CD4-positive, alpha-beta T cell (primary cell): ENCODE results near the gene PCLO. TPM values are rescaled to one million over a fixed set of nuclear protein-coding genes. Genes with fewer than 3 reads are reported as not detected.

Experiments used
- ATAC-seq: fragments of 200-7000 bp; cut with Tn5 transposase; one replicate; pipeline ENCODE4 v1.10.0; 2022; ENCODE audit warnings: mild to moderate bottlenecking; ENCODE audit not compliant: poor library complexity
- CTCF ChIA-PET: fragments of 350-600 bp; sonication (Branson Sonifier 250); formaldehyde crosslinking; loops from one replicate; lab custom pipeline; 2021; ENCODE audit warnings: antibody characterized with exemption, inconsistent platforms; lab: Charles Lee
- POLR2A ChIA-PET: fragments of 350-600 bp; sonication (Branson Sonifier 250); formaldehyde crosslinking; loops from one replicate; lab custom pipeline; 2021; ENCODE audit warnings: antibody characterized with exemption, inconsistent platforms; lab: Charles Lee
- DNase-seq, 14 experiments: peaks; one replicate each; pipeline ENCODE4 v3.0.0-alpha.2; 2013 to 2020; ENCODE audit warnings: mixed read lengths in 2 of 14
- H3K27ac ChIP-seq, 2 donors: one replicate each; pipeline versions ENCODE4 v1.5.1 to v1.7.0; 2013; ENCODE audit warnings: low read length in 2 of 2, low read depth in 1 of 2, mild to moderate bottlenecking in 1 of 2
- H3K27me3 ChIP-seq, 2 experiments: 1 replicate in 1 of 2; 2 replicates in 1 of 2; pipeline versions ENCODE4 v1.6.1 to v1.7.0; 2013; ENCODE audit warnings: low read length in 2 of 2, control low read depth in 1 of 2, mild to moderate bottlenecking in 1 of 2, moderate library complexity in 1 of 2; ENCODE audit not compliant: insufficient read depth in 2 of 2, control insufficient read depth in 1 of 2
- H3K36me3 ChIP-seq: one replicate; pipeline ENCODE4 v1.6.1; 2013; ENCODE audit warnings: low read length, control low read depth; ENCODE audit not compliant: insufficient read depth
- H3K4me1 ChIP-seq: one replicate; pipeline ENCODE4 v1.6.1; 2013; ENCODE audit warnings: low read length, control low read depth; ENCODE audit not compliant: insufficient read depth
- H3K4me3 ChIP-seq: one replicate; pipeline ENCODE4 v1.5.1; 2013; ENCODE audit warnings: mild to moderate bottlenecking, low read length, moderate library complexity
- H3K9me3 ChIP-seq, 2 experiments: 1 replicate in 1 of 2; 2 replicates in 1 of 2; pipeline versions ENCODE4 v1.6.1 to v1.7.0; 2013; ENCODE audit warnings: low read length in 2 of 2, mild to moderate bottlenecking in 2 of 2, control low read depth in 1 of 2, moderate library complexity in 1 of 2; ENCODE audit not compliant: control insufficient read depth in 1 of 2, insufficient read depth in 1 of 2
- H3K27ac Mint-ChIP-seq: one replicate; pipeline ENCODE4 v1.8.0; 2020; ENCODE audit warnings: mixed read lengths
- H3K27me3 Mint-ChIP-seq: one replicate; pipeline ENCODE4 v1.8.0; 2021; ENCODE audit warnings: mixed read lengths
- H3K36me3 Mint-ChIP-seq: one replicate; pipeline ENCODE4 v1.8.0; 2021; ENCODE audit warnings: low read depth, mixed read lengths
- H3K4me1 Mint-ChIP-seq: one replicate; pipeline ENCODE4 v1.8.0; 2021; ENCODE audit warnings: low read depth, mixed read lengths
- H3K4me3 Mint-ChIP-seq: one replicate; pipeline ENCODE4 v1.8.0; 2020; ENCODE audit warnings: mild to moderate bottlenecking, mixed read lengths
- H3K9me3 Mint-ChIP-seq: one replicate; pipeline ENCODE4 v1.8.0; 2020; ENCODE audit warnings: mixed read lengths
- intact Hi-C, 2 experiments: fragments of 100-400 bp; cut with DNase I in 1 of 2; cut with micrococcal nuclease in 1 of 2; formaldehyde crosslinking; loops; one replicate each; pipeline versions ENCODE4 v1.15.1 to v1.9.0; 2023 to 2025; cut with DNase I, micrococcal nuclease
- total RNA-seq, 174 experiments: library from RNA in 2 of 174; stranded (reverse) in 2 of 174; gene quantifications; one replicate each; pipeline ENCODE4 v1.2.3 and lab custom pipeline; 2021 to 2026
- TF ChIP-seq, protein P1 (sequence below): fragments of 200-600 bp; IDR thresholded peaks from one replicate; pipeline ENCODE4 v1.8.0; 2022; ENCODE audit warnings: antibody characterized with exemption, mild to moderate bottlenecking

PCLO gene
- total RNA-seq, 2 experiments from 2014 or later = not detected

DNA sequence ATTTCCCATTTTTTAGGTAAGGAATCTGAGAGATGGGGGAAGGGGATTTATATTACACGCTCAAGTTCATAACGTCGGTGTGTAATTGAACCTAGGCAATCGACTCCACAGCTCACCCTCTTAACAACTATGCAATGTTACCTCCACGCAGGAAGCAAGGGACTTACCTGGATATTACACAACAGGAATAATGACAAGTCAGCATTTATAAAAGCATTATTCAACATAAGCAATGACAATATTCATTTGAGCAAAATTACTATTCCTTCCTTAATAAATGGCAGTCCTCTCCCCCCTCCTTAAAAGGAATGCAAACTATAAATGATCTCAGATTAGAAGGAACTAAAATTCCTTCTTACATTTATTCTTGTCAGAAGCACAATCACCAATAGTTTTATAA is 104.0 kb downstream of the PCLO start:
- intact Hi-C loops = no loop called here
- no peak overlapping the region for H3K27ac Mint-ChIP-seq
- no peaks in the 10 kb centered on the region for H3K27me3 Mint-ChIP-seq
- H3K9me3 Mint-ChIP-seq = no peaks in the 10 kb centered on the region
- no peak overlapping the region for H3K4me3 Mint-ChIP-seq
- ChIA-PET POLR2A (no interaction called here), CTCF (interaction anchor here (1.2 to 1.3 kb wide), 2 partner anchors 10 to 25 kb away, joined by 3 to 4 read pairs; no protein-coding TSS in a partner anchor)
- DNase-seq = no peak
- no peaks in the 10 kb centered on the region for H3K36me3 ChIP-seq
- H3K27me3 ChIP-seq = no peaks in the 10 kb centered on the region
- TF ChIP-seq, protein P1, sequence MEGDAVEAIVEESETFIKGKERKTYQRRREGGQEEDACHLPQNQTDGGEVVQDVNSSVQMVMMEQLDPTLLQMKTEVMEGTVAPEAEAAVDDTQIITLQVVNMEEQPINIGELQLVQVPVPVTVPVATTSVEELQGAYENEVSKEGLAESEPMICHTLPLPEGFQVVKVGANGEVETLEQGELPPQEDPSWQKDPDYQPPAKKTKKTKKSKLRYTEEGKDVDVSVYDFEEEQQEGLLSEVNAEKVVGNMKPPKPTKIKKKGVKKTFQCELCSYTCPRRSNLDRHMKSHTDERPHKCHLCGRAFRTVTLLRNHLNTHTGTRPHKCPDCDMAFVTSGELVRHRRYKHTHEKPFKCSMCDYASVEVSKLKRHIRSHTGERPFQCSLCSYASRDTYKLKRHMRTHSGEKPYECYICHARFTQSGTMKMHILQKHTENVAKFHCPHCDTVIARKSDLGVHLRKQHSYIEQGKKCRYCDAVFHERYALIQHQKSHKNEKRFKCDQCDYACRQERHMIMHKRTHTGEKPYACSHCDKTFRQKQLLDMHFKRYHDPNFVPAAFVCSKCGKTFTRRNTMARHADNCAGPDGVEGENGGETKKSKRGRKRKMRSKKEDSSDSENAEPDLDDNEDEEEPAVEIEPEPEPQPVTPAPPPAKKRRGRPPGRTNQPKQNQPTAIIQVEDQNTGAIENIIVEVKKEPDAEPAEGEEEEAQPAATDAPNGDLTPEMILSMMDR = no peak
- H3K36me3 Mint-ChIP-seq = no peaks in the 10 kb centered on the region
- peaks cover 0 to 7% of the 10 kb centered on the region in 2 experiments for H3K9me3 ChIP-seq
- H3K4me1 Mint-ChIP-seq = no peaks in the 10 kb centered on the region
- no peaks in the 10 kb centered on the region for H3K4me1 ChIP-seq
- no peak overlapping the region for H3K27ac ChIP-seq
- no peak for ATAC-seq
- H3K4me3 ChIP-seq = no peak overlapping the region

DNA sequence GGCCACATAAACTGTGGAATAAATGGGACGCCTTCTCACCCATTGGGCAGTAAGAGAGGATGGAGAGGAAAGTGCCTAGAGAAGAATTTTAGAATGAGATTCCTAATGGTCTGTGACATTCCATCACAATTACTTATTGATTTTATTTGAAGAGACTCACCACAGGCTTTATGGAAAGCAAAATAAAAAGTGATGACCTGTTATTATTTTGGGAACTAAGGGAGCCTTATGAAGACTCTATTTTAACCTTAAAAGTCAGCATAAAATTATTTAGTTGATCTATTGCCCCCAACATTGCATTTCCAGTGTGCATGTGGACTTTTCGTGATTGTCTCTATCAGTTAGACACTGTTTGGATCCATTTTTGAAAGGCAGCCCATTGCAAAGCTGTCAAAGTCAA is 107.5 kb downstream of the PCLO start:
- intact Hi-C loops = no loop called here
- Mint-ChIP-seq H3K4me3 (no peak overlapping the region), H3K4me1 (no peaks in the 10 kb centered on the region), H3K36me3 (no peaks in the 10 kb centered on the region), H3K27me3 (no peaks in the 10 kb centered on the region), H3K27ac (no peak overlapping the region), H3K9me3 (peaks cover 2% of the 10 kb centered on the region)
- TF ChIP-seq, protein P1 = no peak
- peaks cover 0 to 4% of the 10 kb centered on the region in 2 experiments for H3K9me3 ChIP-seq
- no peaks in the 10 kb centered on the region for H3K27me3 ChIP-seq
- DNase-seq = no peak
- no peak overlapping the region for H3K4me3 ChIP-seq
- ChIA-PET POLR2A (no interaction called here), CTCF (no interaction called here)
- H3K36me3 ChIP-seq = no peaks in the 10 kb centered on the region
- H3K4me1 ChIP-seq = no peaks in the 10 kb centered on the region
- no peak overlapping the region for H3K27ac ChIP-seq
- no peak for ATAC-seq

DNA sequence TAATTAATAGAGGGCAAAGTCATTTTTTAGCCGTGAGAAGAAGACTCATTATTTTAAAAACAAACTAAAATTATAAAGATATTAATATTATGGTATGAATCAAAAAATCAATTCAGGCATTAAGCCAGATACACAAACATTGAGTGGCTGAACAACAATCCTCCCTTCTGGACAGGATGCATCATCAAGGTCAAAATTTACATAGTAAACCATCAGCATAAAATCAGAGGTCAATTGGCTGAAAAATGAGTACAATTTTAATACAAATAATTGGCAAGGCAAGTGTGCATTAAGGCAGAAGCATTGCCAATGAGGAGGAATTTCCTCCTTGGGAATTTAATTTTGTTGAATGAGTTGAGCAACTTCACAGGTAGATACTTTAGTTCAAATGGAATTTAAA is 108.2 kb downstream of the PCLO start:
- H3K4me3 Mint-ChIP-seq = no peak overlapping the region

More for the DNA sequence above, 108.2 kb downstream of the PCLO start:
- TF ChIP-seq, protein P1 = no peak
- intact Hi-C loops = no loop called here
- peaks cover 0 to 4% of the 10 kb centered on the region in 2 experiments for H3K9me3 ChIP-seq
- Mint-ChIP-seq H3K27ac (no peak overlapping the region), H3K27me3 (no peaks in the 10 kb centered on the region), H3K9me3 (peaks cover 4% of the 10 kb centered on the region), H3K36me3 (no peaks in the 10 kb centered on the region), H3K4me1 (no peaks in the 10 kb centered on the region)
- POLR2A ChIA-PET = no interaction called here
- DNase-seq (no peak), ATAC-seq (no peak)
- no peak overlapping the region for H3K4me3 ChIP-seq
- CTCF ChIA-PET = no interaction called here
- H3K27me3 ChIP-seq = no peaks in the 10 kb centered on the region
- H3K36me3 ChIP-seq = no peaks in the 10 kb centered on the region
- H3K4me1 ChIP-seq = no peaks in the 10 kb centered on the region
- H3K27ac ChIP-seq = no peak overlapping the region
